NCI-H2107 treated with DMSO at 0.1 percent for 48 hours (cell line): ENCODE measurements around the gene UBAP1.
"Not testable (repeated sequence)": the region's sequence is repeated elsewhere in the genome, so short reads cannot be mapped to it uniquely, and the experiment has no call there.

Experiments
- DNase-seq: peaks from one replicate; lab custom pipeline; 2025; ENCODE audit not compliant: unreplicated experiment; lab: John Stamatoyannopoulos, UW

UBAP1 gene

GRCh38 chr9:34178436-34179212 lies at the start of gene UBAP1:
TSS of gene UBAP1 (plus strand) at chr9:34179043. CDS start at chr9:34220915, 41,872 bp downstream.
- DNase-seq: peak; percentile 90

GRCh38 chr9:34131571-34131970 lies 47.3 kb upstream of the UBAP1 start:
- no peak for DNase-seq

GRCh38 chr9:34133436-34133949 lies 45.4 kb upstream of the UBAP1 start:
- DNase-seq: no peak

- no peak for DNase-seq
Observed at GRCh38 chr9:34134521-34134920, 44.3 kb upstream of the UBAP1 start.

GRCh38 chr9:34138644-34139043 lies 40.2 kb upstream of the UBAP1 start:
- not testable (repeated sequence) for DNase-seq

- no peak for DNase-seq
Observed at GRCh38 chr9:34139477-34140146, 39.2 kb upstream of the UBAP1 start.

GRCh38 chr9:34140853-34141252 lies 38.0 kb upstream of the UBAP1 start:
- no peak for DNase-seq

- DNase-seq: no peak
Observed at GRCh38 chr9:34143116-34143515, 35.7 kb upstream of the UBAP1 start.

- DNase-seq: no peak
Observed at GRCh38 chr9:34145165-34145564, 33.7 kb upstream of the UBAP1 start.

GRCh38 chr9:34151398-34151797 lies 27.4 kb upstream of the UBAP1 start:
- no peak for DNase-seq

- peak; percentile 58 for DNase-seq
Observed at GRCh38 chr9:34154057-34154456, 24.8 kb upstream of the UBAP1 start.

GRCh38 chr9:34157318-34157717 lies 21.5 kb upstream of the UBAP1 start:
- no peak for DNase-seq

- no peak for DNase-seq
Observed at GRCh38 chr9:34157898-34158297, 20.9 kb upstream of the UBAP1 start.

GRCh38 chr9:34158362-34158869 lies 20.4 kb upstream of the UBAP1 start:
- peak; percentile 73 for DNase-seq

GRCh38 chr9:34163434-34163833 lies 15.4 kb upstream of the UBAP1 start:
- no peak for DNase-seq

GRCh38 chr9:34169125-34169524 lies 9.7 kb upstream of the UBAP1 start:
- DNase-seq: no peak

GRCh38 chr9:34170237-34170991 lies 8.4 kb upstream of the UBAP1 start:
- no peak for DNase-seq

GRCh38 chr9:34171753-34172535 lies 6.9 kb upstream of the UBAP1 start:
- DNase-seq: no peak

- no peak for DNase-seq
Observed at GRCh38 chr9:34176089-34176488, 2.8 kb upstream of the UBAP1 start.

GRCh38 chr9:34177593-34178435 lies 1.0 kb upstream of the UBAP1 start:
- no peak for DNase-seq
